ENCODE results near the gene CDK10.
"Not testable (repeated sequence)": the region's sequence is repeated elsewhere in the genome, so short reads cannot be mapped to it uniquely, and the experiment has no call there.

GRCh38 chr16:89671565-89671964 lies 14.9 kb upstream of the CDK10 start:
- not testable (repeated sequence) for TF ChIP-seq POLR2AphosphoS5 (IDR thresholded peaks at IDR 0.05; ENCODE audit: borderline replicate concordance, low read depth, low read length); EZH2 (IDR thresholded peaks at IDR 0.05); FOXP2 (optimal IDR thresholded peaks at IDR 0.05; ENCODE audit: control extremely low read depth, extremely low read length, insufficient read depth)

All from SK-N-MC (cell line).